Sigmoid colon (tissue), 7 donors: Measurements from ENCODE around the gene E2F3. TPM values are rescaled to one million over a fixed set of nuclear protein-coding genes. Genes with fewer than 3 reads are reported as not detected.

ENCODE experiments used
- DNase-seq: peaks from one replicate; pipeline ENCODE4 v3.0.0-alpha.2; 2019
- H3K27ac ChIP-seq, 4 donors: fragments of 200-600 bp; sonication (generic); one replicate each; pipeline ENCODE4 v1.5.1; 2016 to 2019; ENCODE audit warnings: mild to moderate bottlenecking in 1 of 4
- H3K27me3 ChIP-seq, 3 donors: fragments of 200-600 bp; sonication (generic); one replicate each; pipeline ENCODE4 v1.5.1; 2019; ENCODE audit warnings: mild to moderate bottlenecking in 1 of 3
- H3K36me3 ChIP-seq, 4 donors: fragments of 200-600 bp; sonication (generic); one replicate each; pipeline ENCODE4 v1.5.1; 2016 to 2019
- H3K4me1 ChIP-seq, 4 donors: fragments of 200-600 bp; sonication (generic); one replicate each; pipeline ENCODE4 v1.5.1; 2017 to 2019
- H3K4me3 ChIP-seq, 4 donors: fragments of 200-600 bp; sonication (generic); one replicate each; pipeline ENCODE4 v1.5.1; 2017 to 2019; ENCODE audit warnings: mild to moderate bottlenecking in 2 of 4, moderate library complexity in 1 of 4
- H3K9me3 ChIP-seq, 4 donors: fragments of 200-600 bp in 3 of 4; sonication (generic) in 3 of 4; one replicate each; pipeline versions ENCODE4 v1.5.1 to v1.6.1; 2013 to 2019
- CTCF ChIP-seq, 4 experiments: fragments of 450-650 bp in 3 of 4; fragments of 200-600 bp in 1 of 4; IDR thresholded peaks; one replicate each; pipeline ENCODE4 v1.5.1; 2016 to 2019; ENCODE audit warnings: antibody characterized with exemption in 4 of 4, mild to moderate bottlenecking in 3 of 4, moderate library complexity in 2 of 4
- EP300 ChIP-seq, 4 donors: sonication (generic); formaldehyde crosslinking; IDR thresholded peaks; one replicate each; pipeline ENCODE4 v1.6.1; 2017; ENCODE audit warnings: antibody characterized with exemption in 4 of 4
- POLR2A ChIP-seq, 2 donors: fragments of 450-650 bp; IDR thresholded peaks; one replicate each; pipeline ENCODE4 v1.6.1; 2016; ENCODE audit warnings: antibody characterized with exemption in 2 of 2, mild to moderate bottlenecking in 2 of 2, moderate library complexity in 2 of 2
- POLR2AphosphoS5 ChIP-seq, 4 donors: sonication (generic); formaldehyde crosslinking; IDR thresholded peaks; one replicate each; pipeline ENCODE4 v1.6.1; 2017; ENCODE audit warnings: antibody characterized with exemption in 4 of 4
- WGBS, 2 donors: extraction: QIAGEN DNeasy Blood & Tissue Kit; methylation state at CpG; one replicate each; pipeline ENCODE4 v1.1.7; 2013; 5-methylcytosine and 5-hydroxymethylcytosine counted together
- intact Hi-C: fragments of 100-400 bp; cut with DNase I; formaldehyde crosslinking; loops from one replicate; pipeline ENCODE4 v1.15.1; 2023
- polyA plus RNA-seq, 3 donors: library from polyadenylated mRNA; stranded (reverse); fragments of 200-250 nt; gene quantifications; one replicate each; pipeline ENCODE4 v1.2.3, GENCODE V29; 2013
- total RNA-seq, 4 donors: library from RNA; depleted of rRNA; stranded (reverse); fragments of >200 nt; gene quantifications; one replicate each; pipeline ENCODE4 v1.1.0, GENCODE V29; 2016
- donor health status: healthy with polysubstance abuse.
- donor health status: Bipolar disorder and iron deficiency.
- donor health status: healthy.

The E2F3 gene
- total and polyA plus RNA-seq, 7 donors, result 2.5 to 6.9 (median 3.0) TPM

GRCh38 chr6:20375436-20375835 is 26.2 kb upstream of the E2F3 start:
- intact Hi-C loops, result no loop called here
- H3K36me3 ChIP-seq, result no peaks in the 10 kb centered on the region
- no peaks in the 10 kb centered on the region for H3K9me3 ChIP-seq

GRCh38 chr6:20377623-20378265 is 23.9 kb upstream of the E2F3 start:
- Histone ChIP-seq H3K36me3 (no peaks in the 10 kb centered on the region), H3K4me3 (no peak overlapping the region), H3K27ac (no peak overlapping the region), H3K4me1 (no peaks in the 10 kb centered on the region), H3K9me3 (no peaks in the 10 kb centered on the region), H3K27me3 (no peaks in the 10 kb centered on the region)
- DNase-seq, result no peak
- no peak for TF ChIP-seq POLR2A (IDR thresholded peaks at IDR 0.05)
- intact Hi-C loops, result no loop called here
- WGBS, 2 donors, result 61 to 76% methylated on average over 5 of the region's 5 CpGs

More at GRCh38 chr6:20375436-20375835, 26.2 kb upstream of the E2F3 start:
- H3K27ac ChIP-seq, result no peak overlapping the region
- no peaks in the 10 kb centered on the region for H3K4me1 ChIP-seq
- no peak for TF ChIP-seq CTCF (IDR thresholded peaks at IDR 0.05)
- no peak for TF ChIP-seq EP300 (IDR thresholded peaks at IDR 0.05)
- no peak for TF ChIP-seq POLR2AphosphoS5 (IDR thresholded peaks at IDR 0.05)
- TF ChIP-seq POLR2A (IDR thresholded peaks at IDR 0.05), result no peak
- no peak overlapping the region for H3K4me3 ChIP-seq
- WGBS, 2 donors, result 81 to 84% methylated on average over 3 of the region's 3 CpGs
- no peaks in the 10 kb centered on the region for H3K27me3 ChIP-seq
- no peak for DNase-seq

GRCh38 chr6:20379231-20379630 is 22.4 kb upstream of the E2F3 start:
- TF ChIP-seq POLR2AphosphoS5 (IDR thresholded peaks at IDR 0.05) (no peak), CTCF (IDR thresholded peaks at IDR 0.05) (no peak), EP300 (IDR thresholded peaks at IDR 0.05) (no peak), POLR2A (IDR thresholded peaks at IDR 0.05) (no peak)

DNA sequence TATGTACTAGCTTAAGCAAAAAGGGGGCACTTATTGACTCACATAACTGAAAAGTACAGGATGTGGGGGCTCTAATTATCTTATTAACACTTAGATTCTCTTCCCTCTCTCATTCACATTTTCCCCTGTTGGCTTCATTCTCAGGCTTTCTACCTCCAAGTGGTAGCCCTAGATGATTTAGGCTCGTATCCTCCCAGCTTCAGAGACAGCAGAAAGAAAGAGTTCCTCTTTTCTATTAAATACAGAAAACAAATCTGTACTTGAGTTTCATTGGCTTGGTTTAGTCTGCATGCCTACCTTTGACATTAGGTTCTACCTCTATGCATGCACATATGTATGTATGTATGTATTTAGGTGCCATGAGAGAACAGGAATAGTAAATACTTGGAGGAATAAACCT is 15.5 kb upstream of the E2F3 start:
- TF ChIP-seq POLR2A (IDR thresholded peaks at IDR 0.05), result no peak
- no peak for TF ChIP-seq EP300 (IDR thresholded peaks at IDR 0.05)
- no peak for TF ChIP-seq CTCF (IDR thresholded peaks at IDR 0.05)
- TF ChIP-seq POLR2AphosphoS5 (IDR thresholded peaks at IDR 0.05), result no peak
- no peaks in the 10 kb centered on the region for H3K9me3 ChIP-seq
- no peak overlapping the region for H3K4me3 ChIP-seq
- no peak for DNase-seq
- WGBS, 2 donors, result 66 to 87% methylated on average over 1 of the region's 1 CpG
- no peak overlapping the region for H3K27ac ChIP-seq
- intact Hi-C loops, result no loop called here
- H3K27me3 ChIP-seq, result no peaks in the 10 kb centered on the region
- H3K36me3 ChIP-seq, result no peaks in the 10 kb centered on the region
- H3K4me1 ChIP-seq, result no peaks in the 10 kb centered on the region

More at GRCh38 chr6:20379231-20379630, 22.4 kb upstream of the E2F3 start:
- 66 to 90% methylated on average over 1 of the region's 1 CpG for WGBS, 2 donors
- intact Hi-C loops, result no loop called here
- no peaks in the 10 kb centered on the region for H3K9me3 ChIP-seq
- H3K4me1 ChIP-seq, result no peaks in the 10 kb centered on the region
- DNase-seq, result no peak
- no peaks in the 10 kb centered on the region for H3K27me3 ChIP-seq
- H3K27ac ChIP-seq, result no peak overlapping the region
- no peak overlapping the region for H3K4me3 ChIP-seq
- H3K36me3 ChIP-seq, result no peaks in the 10 kb centered on the region

- TF ChIP-seq POLR2A (IDR thresholded peaks at IDR 0.05), result no peak
- TF ChIP-seq POLR2AphosphoS5 (IDR thresholded peaks at IDR 0.05), result no peak
- TF ChIP-seq CTCF (IDR thresholded peaks at IDR 0.05), result no peak
- no peak for TF ChIP-seq EP300 (IDR thresholded peaks at IDR 0.05)
- H3K36me3 ChIP-seq, result no peaks in the 10 kb centered on the region
- no peak for DNase-seq
- H3K27ac ChIP-seq, result no peak overlapping the region
- intact Hi-C loops, result no loop called here
- H3K27me3 ChIP-seq, result no peaks in the 10 kb centered on the region
- H3K4me1 ChIP-seq, result no peaks in the 10 kb centered on the region
- H3K4me3 ChIP-seq, result no peak overlapping the region
- 90 to 93% methylated on average over 2 of the region's 2 CpGs for WGBS, 2 donors
- H3K9me3 ChIP-seq, result no peaks in the 10 kb centered on the region
Observed at GRCh38 chr6:20389066-20389465, 12.6 kb upstream of the E2F3 start.
